ENCODE results near the gene PIK3R3.

The PIK3R3 gene

DNA sequence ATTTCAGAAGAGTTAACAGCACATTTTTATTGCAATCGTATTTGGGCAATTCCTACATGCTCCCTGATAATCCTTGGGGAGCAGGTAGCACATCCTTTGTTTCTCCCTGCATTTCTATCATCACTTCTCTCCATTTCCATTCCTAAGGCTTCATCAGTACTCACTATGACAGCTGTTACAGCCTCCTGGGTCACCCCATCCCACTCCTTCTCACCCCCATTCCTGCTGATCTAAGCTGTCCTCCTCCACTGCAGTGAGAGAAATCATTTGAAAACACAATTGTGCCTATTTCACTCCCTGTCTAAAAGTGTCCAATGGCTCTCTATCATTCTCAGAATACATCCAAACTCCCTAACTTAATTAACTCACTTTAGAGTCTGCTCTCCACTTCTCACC is 25.5 kb upstream of the PIK3R3 start:
- DNase-seq (ENCODE audit: low read depth in 2 of 2), result no peak

- no peak for DNase-seq (ENCODE audit: low read depth in 2 of 2)
These were observed 21.3 kb upstream of the PIK3R3 start for GRCh38 chr1:46153732-46154131.

DNA sequence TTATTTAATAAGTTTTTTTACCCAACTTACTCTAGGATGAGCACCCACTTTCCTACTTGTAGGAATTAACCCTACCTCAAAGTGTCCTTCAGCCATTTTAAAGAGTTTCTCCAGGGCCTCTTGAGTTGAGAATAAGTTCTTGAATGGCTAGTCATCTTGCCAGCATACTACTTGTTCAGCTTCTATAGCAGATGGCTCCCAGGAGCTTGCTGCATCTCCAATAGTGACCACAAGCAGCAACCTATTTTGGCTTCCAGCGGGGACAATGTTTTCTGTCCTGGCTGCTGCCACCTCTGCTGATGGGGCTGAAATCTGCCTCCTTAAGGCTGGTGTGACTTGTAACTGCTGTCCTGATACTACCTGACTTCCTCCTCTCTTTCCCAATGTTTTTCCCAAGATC is 20.8 kb upstream of the PIK3R3 start:
- no peak for DNase-seq (ENCODE audit: low read depth in 2 of 2)

GRCh38 chr1:46152016-46152415 is 19.6 kb upstream of the PIK3R3 start:
- DNase-seq (ENCODE audit: low read depth in 2 of 2), result no peak

GRCh38 chr1:46150085-46150484 is 17.7 kb upstream of the PIK3R3 start:
- DNase-seq (ENCODE audit: low read depth in 2 of 2), result no peak

DNA sequence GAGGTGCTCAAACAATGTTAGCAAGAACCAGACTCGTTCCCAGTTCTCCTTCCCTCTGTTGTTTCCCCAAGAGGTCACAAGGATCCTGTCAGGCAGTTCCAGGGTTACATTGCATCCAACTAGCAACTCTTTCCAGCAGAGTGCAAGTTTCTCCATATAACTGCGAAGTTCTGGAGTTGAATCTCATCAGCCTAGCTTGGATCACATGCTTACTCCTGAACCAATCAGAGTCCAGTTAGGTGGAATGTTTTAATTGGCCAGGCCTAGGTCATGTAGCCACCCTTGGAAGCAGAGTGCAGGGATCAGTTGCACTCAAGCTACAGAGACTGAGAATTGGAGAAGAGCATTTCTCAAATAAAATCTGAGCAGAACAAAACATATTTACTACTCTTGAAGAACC is 15.9 kb upstream of the PIK3R3 start:
- DNase-seq (ENCODE audit: low read depth in 2 of 2), result no peak

GRCh38 chr1:46137916-46138315 is 5.5 kb upstream of the PIK3R3 start:
- DNase-seq (ENCODE audit: low read depth in 2 of 2), result no peak

- no peak for DNase-seq (ENCODE audit: low read depth in 2 of 2)
These were observed 4.3 kb upstream of the PIK3R3 start for GRCh38 chr1:46136711-46137110.

GRCh38 chr1:46134660-46135331 is 2.4 kb upstream of the PIK3R3 start:
- DNase-seq (ENCODE audit: low read depth in 2 of 2), result no peak

DNA sequence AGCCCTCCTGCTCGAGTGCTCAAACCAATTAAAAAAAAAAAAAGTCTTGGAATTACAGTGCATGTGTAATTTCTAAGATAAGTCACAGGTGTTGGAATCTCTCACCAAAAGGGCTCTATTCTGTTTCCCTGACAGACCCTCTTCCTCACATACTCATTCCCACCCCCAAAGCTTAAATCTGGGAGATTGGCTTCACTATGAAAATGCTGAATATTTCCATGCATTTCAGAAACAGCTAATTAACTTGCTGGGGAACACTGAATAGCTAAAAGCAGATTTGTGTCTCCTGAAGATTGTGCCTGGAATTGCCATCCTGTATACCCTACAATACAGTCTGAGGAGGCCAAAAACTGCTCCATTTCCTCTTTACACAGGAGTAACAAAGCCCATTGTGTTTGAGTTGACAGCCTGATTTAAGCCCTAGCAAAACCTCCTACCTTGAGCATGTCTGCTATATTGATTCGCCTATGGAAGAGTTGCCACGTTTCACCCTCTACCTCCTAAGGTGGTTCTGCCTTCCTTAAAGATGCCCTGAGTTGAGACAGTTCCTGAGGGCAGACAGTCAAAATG is 1.4 kb upstream of the PIK3R3 start:
- no peak for DNase-seq (ENCODE audit: low read depth in 2 of 2)

- peak; percentile 14 to 28 for DNase-seq (ENCODE audit: low read depth in 2 of 2)
These were observed 791 bp upstream of the PIK3R3 start for GRCh38 chr1:46133181-46133658.

- peak; percentile 4 to 16 for DNase-seq (ENCODE audit: low read depth in 2 of 2)
These were observed 509 bp downstream of the PIK3R3 start for GRCh38 chr1:46131712-46132528.

DNA sequence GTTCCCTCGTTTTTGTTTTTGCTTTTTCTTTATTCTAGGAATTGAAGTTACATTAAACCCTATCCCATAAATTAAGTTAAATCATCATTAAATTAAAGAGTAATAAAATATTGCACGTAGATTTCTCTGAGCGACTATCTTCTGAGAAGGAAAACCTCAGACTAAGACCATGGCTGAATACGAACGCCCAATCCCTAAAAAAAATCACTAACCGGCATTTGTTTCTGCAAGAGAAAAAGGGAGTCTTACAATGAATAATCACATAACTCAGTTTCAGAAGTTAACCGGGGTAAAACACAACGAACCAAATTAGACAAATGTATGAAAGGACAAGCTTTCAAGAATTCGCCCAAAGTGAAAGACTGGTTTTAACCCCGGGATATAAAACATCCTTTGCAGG is 1.3 kb downstream of the PIK3R3 start:
- no peak for DNase-seq (ENCODE audit: low read depth in 2 of 2)

- DNase-seq (ENCODE audit: low read depth in 2 of 2), result no peak
These were observed 1.8 kb downstream of the PIK3R3 start for GRCh38 chr1:46130606-46131005.

GRCh38 chr1:46130121-46130520 is 2.3 kb downstream of the PIK3R3 start:
- no peak for DNase-seq (ENCODE audit: low read depth in 2 of 2)

DNA sequence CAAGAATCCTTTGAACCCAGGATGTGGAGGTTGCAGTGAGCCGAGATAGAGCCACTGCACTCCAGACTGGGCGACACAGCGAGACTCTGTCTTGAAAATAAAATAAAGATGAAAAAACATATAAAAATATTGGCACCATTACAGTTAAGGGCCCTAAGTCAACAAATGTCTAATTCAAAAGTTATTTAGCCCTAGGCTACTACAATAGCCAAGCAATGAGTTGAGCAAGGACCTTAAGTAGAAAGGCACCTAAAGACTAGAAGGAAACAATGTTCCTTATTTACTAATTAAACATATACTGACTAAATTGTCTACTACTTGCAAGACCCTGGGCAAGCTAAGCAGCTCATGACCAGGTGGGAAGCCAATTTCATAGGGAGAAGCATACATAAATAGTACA is 4.1 kb downstream of the PIK3R3 start:
- no peak for DNase-seq (ENCODE audit: low read depth in 2 of 2)

DNA sequence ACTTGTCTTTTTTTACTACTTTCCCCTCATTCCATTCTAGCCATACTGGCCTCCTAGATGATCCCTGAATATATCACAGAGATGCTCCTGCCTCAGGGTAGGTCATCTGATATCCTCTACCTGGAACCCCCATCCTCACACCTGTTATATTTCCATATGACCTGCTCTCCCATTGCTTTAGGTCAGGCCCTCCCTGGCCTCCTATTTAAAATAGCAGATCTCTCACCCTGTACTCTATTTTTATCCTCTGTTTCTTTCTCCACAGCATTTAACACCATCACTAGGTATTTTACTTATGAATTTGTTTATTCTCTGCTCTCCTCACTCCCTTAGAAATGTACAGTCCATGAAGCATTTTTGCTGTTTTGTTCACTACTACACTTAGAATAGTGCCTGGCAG is 13.6 kb downstream of the PIK3R3 start:
- DNase-seq (ENCODE audit: low read depth in 2 of 2), result no peak

DNA sequence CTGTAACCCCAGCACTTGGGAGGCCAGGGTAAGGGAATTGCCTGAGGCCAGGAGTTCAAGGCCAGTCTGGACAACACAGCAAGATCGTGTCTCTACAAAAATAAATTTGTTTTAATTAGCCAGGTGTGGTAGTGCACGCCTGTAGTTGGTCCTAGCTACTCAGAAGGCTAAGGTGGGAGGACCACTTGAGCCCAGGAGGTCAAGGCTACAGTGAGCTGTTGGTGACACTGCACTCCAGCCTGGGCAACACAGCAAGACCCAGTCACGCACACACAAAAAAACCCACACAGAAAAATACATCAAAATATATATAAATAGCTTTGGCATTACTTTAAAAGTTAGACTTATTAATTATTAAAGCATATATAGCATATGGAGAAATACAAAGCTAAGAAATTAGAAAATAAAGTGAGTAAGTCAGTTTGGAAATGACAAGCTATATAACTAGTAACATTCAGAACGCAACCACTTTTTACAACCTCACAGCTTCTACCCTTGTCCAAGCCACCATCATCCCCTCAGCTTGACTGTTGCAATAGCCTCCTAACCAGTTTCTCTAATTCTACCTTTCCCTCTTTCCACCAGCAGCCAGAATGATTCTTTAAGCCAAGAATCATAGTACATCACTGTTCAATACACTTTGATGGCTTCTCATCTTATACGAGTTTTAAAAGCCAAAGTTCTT is 14.5 kb downstream of the PIK3R3 start:
- DNase-seq (ENCODE audit: low read depth in 2 of 2), result no peak

DNA sequence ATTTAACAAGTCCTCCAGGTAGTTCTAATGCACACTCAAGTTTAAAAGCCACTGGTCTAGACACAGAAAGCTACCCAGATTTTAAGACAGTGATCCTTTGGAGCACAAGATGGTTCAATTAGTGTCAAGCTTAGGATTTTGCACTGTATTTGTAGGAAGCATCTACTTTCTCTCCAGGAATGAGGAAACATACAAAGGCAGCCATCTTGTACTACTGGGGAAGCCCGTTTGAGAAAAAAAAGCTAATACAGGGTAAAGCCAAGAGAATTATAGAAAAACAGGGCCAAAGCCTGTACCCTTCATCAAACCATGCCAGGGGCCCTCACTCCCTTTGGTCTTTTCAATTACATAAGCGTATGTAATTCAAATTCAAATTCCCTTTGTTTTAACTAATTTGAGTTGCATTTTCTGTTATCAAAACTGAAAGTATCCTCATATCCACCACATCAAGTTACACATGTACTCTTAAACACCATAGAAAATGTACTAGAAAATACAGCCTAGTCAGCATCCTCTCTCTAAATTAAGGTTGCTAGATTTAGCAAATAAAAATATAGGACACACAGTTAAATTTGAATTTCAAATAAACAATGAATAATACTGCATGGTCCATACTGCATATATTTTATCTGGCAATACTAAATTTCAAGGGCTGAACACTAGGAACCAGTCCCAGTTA is 17.4 kb downstream of the PIK3R3 start:
- no peak for DNase-seq (ENCODE audit: low read depth in 2 of 2)

DNA sequence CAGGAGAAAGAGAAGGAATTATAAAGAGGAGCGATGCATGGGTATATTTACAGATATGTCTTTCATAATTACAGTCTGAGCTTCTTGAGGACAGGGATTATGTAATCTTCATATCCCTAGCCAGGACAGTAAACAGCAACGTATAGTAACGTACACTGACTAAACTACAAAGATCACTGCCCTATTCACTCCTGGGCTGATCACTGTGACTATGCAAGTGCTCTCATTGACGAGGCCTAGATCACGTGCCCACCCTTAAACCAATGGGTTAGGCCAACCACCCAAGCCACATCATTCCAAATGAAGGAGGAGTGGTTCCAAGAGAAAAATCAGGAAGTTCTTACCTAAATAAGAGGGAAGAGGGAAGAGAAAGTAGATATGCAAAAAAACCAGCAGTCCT is 18.5 kb downstream of the PIK3R3 start:
- no peak for DNase-seq (ENCODE audit: low read depth in 2 of 2)

DNA sequence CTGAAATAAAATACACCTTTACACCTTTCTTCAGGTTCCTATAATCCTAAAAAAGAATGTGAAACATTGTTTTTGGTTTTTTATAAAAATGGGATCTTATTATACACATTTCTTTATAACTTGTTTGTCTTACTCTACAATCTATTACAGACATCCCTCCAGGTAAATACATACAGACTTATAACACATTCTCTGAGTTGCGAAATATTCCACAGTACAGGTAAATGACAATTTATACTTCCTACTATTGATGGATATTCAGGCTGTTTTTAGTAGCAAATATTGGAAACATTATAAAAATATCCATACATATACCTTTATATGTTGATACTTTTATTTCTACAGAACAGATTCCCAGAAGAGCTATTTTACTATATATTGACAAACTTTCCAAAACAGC is 20.3 kb downstream of the PIK3R3 start:
- DNase-seq (ENCODE audit: low read depth in 2 of 2), result no peak

GRCh38 chr1:46110521-46110920 is 21.9 kb downstream of the PIK3R3 start:
- no peak for DNase-seq (ENCODE audit: low read depth in 2 of 2)

All from stimulated activated CD8-positive, alpha-beta memory T cell treated with anti-CD3 and anti-CD28 coated beads, Interleukin-2, amount 100 ng/mL, for 48 hours (primary cell).